Right renal cortex interstitium (tissue), 3 donors: ENCODE data around the gene OTULINL. TPM values are rescaled to one million over a fixed set of nuclear protein-coding genes. Genes with fewer than 3 reads are reported as not detected.

Source experiments
- DNase-seq, 3 donors: peaks; one replicate each; pipeline ENCODE4 v3.0.0-alpha.2; 2013; ENCODE audit warnings: low read depth in 3 of 3, low spot score in 2 of 3
- polyA plus RNA-seq, 3 donors: library from polyadenylated mRNA; unstranded; fragments of 120-200 nt; gene quantifications; one replicate each; pipeline ENCODE4 v1.2.1, GENCODE V29; 2013; ENCODE audit not compliant: insufficient read length in 3 of 3

The OTULINL gene
- polyA plus RNA-seq, 3 donors = 9.2 to 11.5 (median 10.3) TPM

DNA sequence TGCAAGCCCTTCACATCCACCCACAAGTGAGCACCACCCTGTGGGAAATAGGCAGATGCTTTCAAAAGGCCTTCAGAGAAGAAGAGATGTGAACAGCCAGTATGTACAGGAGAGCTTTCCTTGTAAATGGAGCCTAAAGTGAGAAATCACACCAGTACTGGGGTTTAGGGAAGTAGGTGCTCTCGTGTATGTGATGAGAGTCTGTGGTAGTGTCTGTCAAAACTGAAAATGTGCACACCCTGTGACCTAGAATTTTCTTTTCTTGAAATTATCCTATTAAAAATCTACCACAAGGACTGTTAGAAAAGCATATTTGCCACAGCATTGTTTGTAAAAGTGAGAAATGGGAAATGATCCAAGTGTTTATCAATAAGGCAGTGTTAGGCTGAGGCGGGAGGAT lies 16.6 kb downstream of the OTULINL start:
- no peak for DNase-seq

- DNase-seq = no peak
Observed at GRCh38 chr5:14599476-14600127, 18.0 kb downstream of the OTULINL start.

- DNase-seq = no peak
Observed at GRCh38 chr5:14600846-14601245, 19.3 kb downstream of the OTULINL start.

DNA sequence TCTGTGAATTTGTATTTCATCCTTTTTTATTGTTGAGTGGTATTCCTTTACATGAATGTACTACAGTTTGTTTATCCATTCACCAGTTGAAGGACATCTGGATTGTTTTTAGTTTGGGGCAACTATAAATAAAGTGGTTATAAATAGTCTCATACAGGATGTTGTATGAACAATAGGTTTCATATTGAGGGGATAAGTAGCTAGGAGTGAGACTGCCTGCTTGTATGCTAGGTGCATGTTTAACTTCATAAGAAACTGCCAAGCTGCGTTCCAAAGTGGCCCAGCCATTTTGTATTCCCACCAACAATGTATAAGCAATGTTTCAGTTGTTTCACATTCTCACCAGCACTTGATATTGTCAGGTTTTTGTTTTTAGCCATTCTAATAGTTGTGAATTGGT lies 21.5 kb downstream of the OTULINL start:
- no peak for DNase-seq

DNA sequence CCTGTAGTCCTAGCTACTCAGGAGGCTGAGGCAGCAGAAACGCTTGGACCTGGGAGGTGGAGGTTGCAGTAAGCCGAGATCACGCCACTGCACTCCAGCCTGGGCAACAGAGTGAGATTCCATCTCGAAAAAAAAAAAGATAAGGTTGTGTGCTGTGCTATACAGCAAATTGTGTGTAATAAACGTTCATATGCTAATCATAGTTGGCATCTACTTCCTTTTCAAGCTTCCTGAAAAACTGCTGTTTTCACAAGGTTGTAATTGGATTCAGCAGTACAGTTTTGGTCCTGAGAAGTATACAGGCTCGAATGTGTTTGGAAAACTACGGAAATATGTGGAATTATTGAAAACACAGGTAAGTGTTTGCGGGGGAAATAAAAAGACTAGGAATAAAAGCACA lies 25.5 kb downstream of the OTULINL start:
- DNase-seq = no peak

- DNase-seq = no peak
Observed at GRCh38 chr5:14608169-14608568, 26.6 kb downstream of the OTULINL start.

- DNase-seq = no peak
Observed at GRCh38 chr5:14611737-14612136, 30.1 kb downstream of the OTULINL start.

GRCh38 chr5:14614490-14614889 lies 32.9 kb downstream of the OTULINL start:
- DNase-seq = no peak

DNA sequence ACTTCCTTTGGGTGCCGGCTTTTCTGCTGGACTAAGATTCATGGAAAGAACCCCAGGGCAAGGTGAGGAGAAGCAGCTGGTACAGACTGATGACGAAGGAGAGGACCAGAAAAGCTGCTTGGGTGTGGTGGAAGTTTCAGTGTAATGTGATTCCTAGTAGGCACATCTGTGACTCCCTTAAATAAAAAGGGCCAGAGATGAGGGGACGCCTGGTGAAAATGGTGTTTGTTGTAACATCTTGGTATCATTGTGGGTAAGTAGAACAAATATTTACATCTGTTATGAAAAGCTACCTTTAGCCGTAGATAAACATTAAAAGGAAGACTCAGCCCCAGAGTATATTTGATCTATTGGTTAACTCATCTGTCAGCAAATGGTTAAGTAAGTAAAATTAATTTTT lies 33.8 kb downstream of the OTULINL start:
- no peak for DNase-seq

DNA sequence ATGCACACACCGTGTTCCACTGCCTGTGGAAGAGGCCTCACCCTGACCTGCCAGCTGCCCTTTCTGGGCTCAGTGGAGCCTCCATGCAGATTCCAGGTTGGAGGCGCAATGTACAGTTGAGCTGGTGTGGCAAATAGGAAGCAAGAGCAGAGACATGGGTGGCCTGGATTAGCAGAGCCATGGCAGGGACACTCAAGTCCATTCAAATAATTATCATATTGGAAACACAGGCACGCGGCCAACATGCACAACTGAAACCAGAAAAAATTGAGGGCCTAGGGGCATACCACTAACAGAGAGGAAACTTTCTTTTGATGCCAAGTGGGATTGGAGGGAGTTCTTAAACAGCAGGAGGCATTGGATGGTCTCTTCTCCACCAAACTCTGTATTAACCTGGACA lies 35.8 kb downstream of the OTULINL start:
- DNase-seq = no peak

DNA sequence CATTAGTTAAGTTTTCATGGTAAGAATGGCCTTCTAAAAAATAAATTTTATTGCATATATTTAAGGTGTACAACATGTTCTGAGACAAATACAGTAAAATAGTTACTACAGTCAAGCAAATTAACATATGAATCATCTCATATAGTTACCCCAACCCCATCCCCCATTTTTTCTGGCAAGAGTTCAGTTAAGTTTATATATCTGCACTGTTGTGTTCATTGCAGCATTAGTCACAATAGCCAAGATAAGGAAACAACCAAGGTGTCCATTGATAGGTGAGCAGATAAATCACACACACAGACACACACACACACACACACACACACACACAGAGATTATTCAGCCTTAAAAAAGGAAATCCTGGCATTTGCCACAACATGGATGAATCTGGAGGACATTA lies 45.7 kb downstream of the OTULINL start:
- DNase-seq = no peak

DNA sequence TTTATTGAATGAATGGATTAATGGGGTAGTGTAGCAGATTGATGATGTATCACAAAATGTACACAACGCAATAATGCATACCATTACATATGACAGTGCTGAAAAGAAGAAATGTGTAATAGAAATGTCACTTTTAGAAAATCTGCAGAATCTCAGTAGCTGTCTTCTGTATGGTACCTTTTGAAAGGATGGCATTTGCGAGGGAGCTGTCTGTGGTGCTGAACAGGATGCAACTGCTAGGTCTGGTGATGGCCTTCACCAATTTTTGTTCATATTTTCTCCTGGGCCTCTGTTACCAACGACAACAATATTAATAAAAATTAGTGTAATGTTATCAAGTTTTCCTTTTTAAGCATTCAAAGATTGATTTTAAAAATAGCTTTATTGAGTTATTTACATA lies 46.8 kb downstream of the OTULINL start:
- peak; percentile 29 to 36 (median 34) for DNase-seq

DNA sequence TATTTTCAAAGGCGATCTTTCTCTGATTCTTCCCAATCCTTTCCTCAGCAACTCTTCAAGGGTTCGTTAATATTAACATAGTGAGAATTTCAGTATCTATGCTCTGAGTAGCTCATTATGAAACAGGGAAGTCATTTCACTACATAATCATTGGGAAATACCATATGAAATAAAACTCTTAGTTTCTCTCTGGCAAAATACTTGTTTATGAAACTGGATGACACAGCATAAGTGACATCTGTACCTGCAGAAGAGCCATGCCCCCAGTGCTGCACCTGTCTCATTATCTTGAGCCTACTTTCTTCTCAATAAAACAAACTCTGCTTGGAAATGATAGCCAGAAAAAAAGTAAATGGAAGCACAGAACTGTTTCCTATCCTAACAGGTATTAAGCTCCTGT lies 49.1 kb downstream of the OTULINL start:
- DNase-seq = no peak

DNA sequence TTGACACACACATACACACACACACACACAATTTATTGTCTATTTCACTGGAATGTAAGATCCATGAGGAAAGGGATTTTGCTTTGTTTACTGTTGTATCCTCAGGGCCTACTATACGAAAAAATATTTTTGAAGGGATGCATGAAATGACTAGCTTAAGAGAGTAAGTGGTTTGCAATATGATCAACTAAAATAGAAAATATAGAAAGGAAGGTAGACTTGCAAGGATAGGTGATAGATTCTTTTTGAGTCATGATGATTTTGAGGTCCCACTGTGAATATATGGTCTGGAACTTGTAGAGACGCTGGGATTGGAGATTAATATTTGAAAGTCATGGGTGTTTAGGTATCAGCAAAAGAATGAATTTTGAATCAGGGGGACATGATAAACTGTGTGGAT lies 54.1 kb downstream of the OTULINL start:
- no peak for DNase-seq

- no peak for DNase-seq
Observed at GRCh38 chr5:14640765-14641164, 59.2 kb downstream of the OTULINL start.

DNA sequence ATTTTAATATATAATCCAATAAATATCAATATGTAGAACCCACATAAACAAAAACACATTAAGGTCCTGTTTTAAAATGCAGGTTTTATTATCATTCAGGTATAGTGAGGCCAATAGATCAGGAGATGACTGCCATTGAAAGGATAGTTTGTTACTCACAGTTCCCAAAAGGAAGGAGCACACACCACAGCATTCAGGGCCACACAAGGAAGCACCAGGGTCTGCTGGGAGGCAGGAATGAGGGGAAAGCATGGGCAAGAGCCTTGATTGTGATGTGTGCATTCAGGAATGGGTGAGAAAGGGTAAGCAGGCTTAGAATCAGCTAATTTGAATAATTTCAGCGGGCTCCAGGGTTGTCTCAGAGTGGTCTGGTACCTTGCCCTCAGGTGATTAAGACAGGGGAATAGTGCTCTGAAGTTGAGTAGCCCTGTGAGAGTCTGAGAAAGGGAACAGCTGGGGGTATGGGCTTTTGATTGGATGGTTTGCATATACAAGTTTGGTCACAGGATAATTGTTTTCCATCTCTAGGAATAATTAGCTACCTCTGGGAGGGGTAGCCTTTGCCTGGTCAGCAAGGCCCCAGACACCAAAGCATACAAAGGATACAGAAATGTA lies 63.1 kb downstream of the OTULINL start:
- no peak for DNase-seq

DNA sequence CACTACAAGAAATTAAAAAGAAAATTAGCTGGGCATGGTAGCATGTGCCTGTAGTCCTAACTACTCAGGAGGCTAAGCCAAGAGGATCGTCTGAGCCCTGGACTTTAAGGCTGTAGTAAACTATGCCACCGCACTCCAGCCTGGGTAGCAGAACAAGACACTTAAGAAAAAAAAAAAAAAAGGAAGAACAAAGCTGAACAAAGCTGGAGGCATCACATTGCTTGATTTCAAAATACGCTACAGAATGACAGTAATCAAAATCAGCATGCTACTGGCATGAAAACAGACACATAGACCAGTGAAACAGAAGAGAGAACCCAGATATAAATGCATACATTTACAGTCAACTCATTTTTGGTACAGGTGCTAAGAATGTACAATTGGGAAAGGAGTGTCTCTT lies 68.5 kb downstream of the OTULINL start:
- DNase-seq = no peak

GRCh38 chr5:14655146-14655741 lies 73.7 kb downstream of the OTULINL start:
- DNase-seq = no peak

GRCh38 chr5:14656898-14657297 lies 75.3 kb downstream of the OTULINL start:
- no peak for DNase-seq

DNA sequence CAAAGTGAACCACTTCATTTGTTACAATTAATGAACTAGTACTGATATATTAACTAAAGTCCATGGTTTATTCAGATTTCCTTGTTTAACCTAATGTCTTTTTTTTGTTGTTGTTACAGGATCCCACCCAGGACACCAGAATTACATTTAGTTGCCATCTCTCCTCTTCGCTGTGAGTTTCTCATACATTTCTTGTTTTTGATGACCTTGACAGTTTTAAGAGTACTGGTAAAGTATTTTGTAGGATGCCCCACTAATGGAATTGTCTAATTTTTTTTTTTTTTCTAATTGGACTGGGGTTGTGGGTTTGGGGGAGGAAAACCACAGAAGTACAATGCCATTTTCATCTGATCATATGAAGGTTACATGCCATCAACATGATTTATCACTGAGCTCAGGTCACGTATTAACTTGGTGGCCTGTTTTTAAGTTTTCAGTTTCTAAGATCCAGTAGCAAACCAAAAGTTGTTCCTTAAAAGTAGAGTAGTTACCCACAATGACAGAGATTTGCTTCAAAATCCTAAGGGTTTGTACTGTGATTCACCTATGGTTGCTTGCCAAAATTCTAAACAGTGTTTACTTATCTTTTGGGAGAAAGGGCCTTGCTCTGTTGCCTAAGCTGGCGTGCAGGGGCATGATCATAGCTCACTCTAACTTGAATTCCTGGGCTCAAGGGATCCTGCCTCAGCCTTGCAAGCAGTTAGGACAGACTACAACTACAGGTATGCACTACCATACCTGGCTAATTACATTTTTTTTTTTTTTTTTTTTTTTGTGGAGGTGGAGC lies 78.4 kb downstream of the OTULINL start:
- DNase-seq = no peak

GRCh38 chr5:14660833-14661232 lies 79.2 kb downstream of the OTULINL start:
- no peak for DNase-seq
